Suprapubic skin (tissue), 4 donors: Measurements from ENCODE around the gene HPCAL1. TPM values are rescaled to one million over a fixed set of nuclear protein-coding genes. Genes with fewer than 3 reads are reported as not detected.

Experiments
- DNase-seq, 2 donors: peaks; one replicate each; pipeline ENCODE4 v3.0.0-alpha.2; 2019; ENCODE audit warnings: low spot score in 2 of 2
- H3K27ac ChIP-seq: fragments of 200-600 bp; sonication (generic); one replicate; pipeline ENCODE4 v1.5.1; 2019
- H3K27me3 ChIP-seq: fragments of 200-600 bp; sonication (generic); one replicate; pipeline ENCODE4 v1.5.1; 2019
- H3K36me3 ChIP-seq: fragments of 200-600 bp; sonication (generic); one replicate; pipeline ENCODE4 v1.5.1; 2019
- H3K4me1 ChIP-seq: fragments of 200-600 bp; sonication (generic); one replicate; pipeline ENCODE4 v1.5.1; 2019
- H3K4me3 ChIP-seq: fragments of 200-600 bp; sonication (generic); one replicate; pipeline ENCODE4 v1.5.1; 2019; ENCODE audit warnings: mild to moderate bottlenecking
- H3K9me3 ChIP-seq: fragments of 200-600 bp; sonication (generic); one replicate; pipeline ENCODE4 v1.5.1; 2019
- CTCF ChIP-seq, 2 donors: fragments of 200-600 bp in 1 of 2; fragments of 450-650 bp in 1 of 2; sonication (generic) in 1 of 2; IDR thresholded peaks; one replicate each; pipeline ENCODE4 v1.5.1; 2016 to 2019; ENCODE audit warnings: antibody characterized with exemption in 2 of 2, mild to moderate bottlenecking in 1 of 2, moderate library complexity in 1 of 2
- EP300 ChIP-seq: sonication (generic); formaldehyde crosslinking; IDR thresholded peaks from one replicate; pipeline ENCODE4 v1.6.1; 2017; ENCODE audit warnings: antibody characterized with exemption
- POLR2A ChIP-seq, 2 donors: fragments of 450-650 bp; IDR thresholded peaks; one replicate each; pipeline ENCODE4 v1.6.1; 2017; ENCODE audit warnings: antibody characterized with exemption in 2 of 2, mild to moderate bottlenecking in 2 of 2, moderate library complexity in 2 of 2
- POLR2AphosphoS5 ChIP-seq, 3 donors: sonication (generic); formaldehyde crosslinking; IDR thresholded peaks; one replicate each; pipeline ENCODE4 v1.6.1; 2017; ENCODE audit warnings: antibody characterized with exemption in 3 of 3
- WGBS: methylation state at CpG from one replicate; pipeline ENCODE4 v1.1.5; 2018; 5-methylcytosine and 5-hydroxymethylcytosine counted together
- total RNA-seq, 4 donors: library from RNA; depleted of rRNA; stranded (reverse); fragments of >200 nt; gene quantifications; one replicate each; pipeline ENCODE4 v1.1.0, GENCODE V29; 2016

The HPCAL1 gene
- total RNA-seq, 4 donors from 2014 or later, result 27.7 to 40.7 (median 35.3) TPM

GRCh38 chr2:10380048-10380926 lies 77.6 kb downstream of the HPCAL1 start:
- WGBS, result 76% methylated on average over 8 of the region's 9 CpGs
- no peaks in the 10 kb centered on the region for H3K27me3 ChIP-seq
- peaks cover 17% of the 10 kb centered on the region for H3K4me1 ChIP-seq
- no peaks in the 10 kb centered on the region for H3K36me3 ChIP-seq
- H3K27ac ChIP-seq, result no peak overlapping the region
- TF ChIP-seq POLR2AphosphoS5 (IDR thresholded peaks at IDR 0.05) (no peak), POLR2A (IDR thresholded peaks at IDR 0.05) (no peak), EP300 (no peak), CTCF (IDR thresholded peaks at IDR 0.05) (no peak)
- no peaks in the 10 kb centered on the region for H3K9me3 ChIP-seq
- no peak for DNase-seq
- H3K4me3 ChIP-seq, result no peak overlapping the region

GRCh38 chr2:10381997-10382353 lies 79.3 kb downstream of the HPCAL1 start:
- TF ChIP-seq POLR2AphosphoS5 (IDR thresholded peaks at IDR 0.05) (no peak), POLR2A (IDR thresholded peaks at IDR 0.05) (no peak), CTCF (IDR thresholded peaks at IDR 0.05) (no peak), EP300 (no peak)
- no peak overlapping the region for H3K27ac ChIP-seq
- no peak overlapping the region for H3K4me3 ChIP-seq
- no peaks in the 10 kb centered on the region for H3K36me3 ChIP-seq
- no peak for DNase-seq
- H3K4me1 ChIP-seq, result peaks cover 17% of the 10 kb centered on the region
- no peaks in the 10 kb centered on the region for H3K27me3 ChIP-seq
- no peaks in the 10 kb centered on the region for H3K9me3 ChIP-seq
- WGBS, result 76% methylated on average over 3 of the region's 3 CpGs

- no peak for TF ChIP-seq EP300
- TF ChIP-seq POLR2A (IDR thresholded peaks at IDR 0.05), result no peak
- no peak for TF ChIP-seq CTCF (IDR thresholded peaks at IDR 0.05)
- TF ChIP-seq POLR2AphosphoS5 (IDR thresholded peaks at IDR 0.05), result no peak
- Histone ChIP-seq H3K27ac (no peak overlapping the region), H3K4me1 (peaks cover 22% of the 10 kb centered on the region), H3K4me3 (peak overlapping the region; percentile 7), H3K27me3 (no peaks in the 10 kb centered on the region), H3K9me3 (no peaks in the 10 kb centered on the region), H3K36me3 (no peaks in the 10 kb centered on the region)
- 41% methylated on average over 11 of the region's 18 CpGs for WGBS
- DNase-seq, result no peak
Measured at GRCh38 chr2:10382354-10383061, 79.8 kb downstream of the HPCAL1 start.

GRCh38 chr2:10383960-10384734 lies 81.4 kb downstream of the HPCAL1 start:
- Histone ChIP-seq H3K36me3 (no peaks in the 10 kb centered on the region), H3K27me3 (no peaks in the 10 kb centered on the region), H3K4me3 (no peak overlapping the region), H3K9me3 (no peaks in the 10 kb centered on the region), H3K4me1 (peaks cover 32% of the 10 kb centered on the region), H3K27ac (no peak overlapping the region)
- DNase-seq, result no peak
- 75% methylated on average over 5 of the region's 8 CpGs for WGBS
- TF ChIP-seq EP300, result no peak

GRCh38 chr2:10385501-10385900 lies 82.8 kb downstream of the HPCAL1 start:
- Histone ChIP-seq H3K9me3 (no peaks in the 10 kb centered on the region), H3K27ac (no peak overlapping the region), H3K36me3 (no peaks in the 10 kb centered on the region), H3K27me3 (no peaks in the 10 kb centered on the region), H3K4me1 (peaks cover 43% of the 10 kb centered on the region), H3K4me3 (no peak overlapping the region)
- DNase-seq, result no peak
- 77% methylated on average over 17 of the region's 17 CpGs for WGBS
- no peak for TF ChIP-seq CTCF (IDR thresholded peaks at IDR 0.05)
- TF ChIP-seq POLR2A (IDR thresholded peaks at IDR 0.05), result no peak
- no peak for TF ChIP-seq POLR2AphosphoS5 (IDR thresholded peaks at IDR 0.05)
- TF ChIP-seq EP300, result no peak
